ENCODE data around the gene LENG8. TPM values are rescaled to one million over a fixed set of nuclear protein-coding genes. Genes with fewer than 3 reads are reported as not detected.

LENG8 gene
- total and polyA plus RNA-seq, 2 of the 13 experiments (the other 11 are each of a cell fraction or from before 2014, with no cell fraction given): 14.3 to 41.9 TPM

DNA sequence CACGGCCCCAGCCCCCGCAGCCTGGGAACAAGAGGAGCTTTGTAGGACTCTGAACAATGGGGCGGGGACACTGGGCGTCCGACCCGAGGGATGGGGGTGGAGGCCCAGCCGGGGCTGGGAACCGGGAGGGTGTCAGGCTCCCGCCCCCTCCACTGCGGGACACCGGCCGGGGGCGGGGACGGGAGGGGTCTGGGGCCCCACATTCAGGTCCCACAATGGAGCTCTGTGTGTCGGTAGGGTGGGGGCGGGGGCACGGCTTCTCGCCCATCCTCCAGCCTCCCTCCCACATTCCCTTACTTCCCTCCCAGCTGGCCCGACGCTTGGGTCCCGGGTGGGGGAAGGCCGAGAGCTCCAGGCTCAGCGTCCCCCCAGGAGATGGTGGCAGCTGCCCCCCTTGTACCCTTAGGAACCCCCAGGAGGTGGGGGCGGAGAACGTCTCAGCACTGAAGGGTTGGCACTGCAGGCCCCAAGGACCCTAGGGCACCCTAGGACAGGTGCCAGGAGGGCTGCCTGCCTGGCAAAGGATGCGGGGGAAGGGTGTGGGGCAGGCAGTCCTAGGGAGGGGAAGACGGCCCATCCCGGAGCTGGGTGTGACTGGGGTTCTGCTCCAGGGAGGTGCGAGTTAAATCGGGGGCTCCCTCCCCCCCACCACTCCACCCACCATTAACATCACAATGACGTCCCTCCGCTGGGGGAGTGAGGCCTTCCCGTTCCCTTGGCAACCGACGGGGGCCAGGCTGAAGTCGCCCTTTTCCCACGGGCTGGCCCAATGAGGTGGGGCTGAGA is 28.4 kb upstream of the LENG8 start (continued):
- TF ChIP-seq ZNF484 (CRISPR knock-in tag; IDR thresholded peaks at IDR 0.05; ENCODE audit: borderline replicate concordance, low read depth) (no peak), ZC3H4 (CRISPR knock-in tag; IDR thresholded peaks at IDR 0.05; ENCODE audit: borderline replicate concordance) (peak; percentile 69; the same call in 1 of the 2 replicates), ZNF232 (CRISPR knock-in tag; IDR thresholded peaks at IDR 0.05; ENCODE audit: borderline replicate concordance) (no peak), RFX3 (CRISPR knock-in tag; IDR thresholded peaks at IDR 0.05) (peak; percentile 41; the same call in 1 of the 2 replicates), RBAK (CRISPR knock-in tag; IDR thresholded peaks at IDR 0.05) (no peak), DR1 (CRISPR knock-in tag; IDR thresholded peaks at IDR 0.05) (0 out of 2 replicates have a peak, but pooled peaks have one; percentile 20), SMAD1 (CRISPR knock-in tag; IDR thresholded peaks at IDR 0.05; ENCODE audit: borderline replicate concordance, low read depth) (no peak), PCBP2 (optimal IDR thresholded peaks at IDR 0.05; ENCODE audit: low read depth, low read length, poor library complexity, severe bottlenecking) (no peak), PPARG (CRISPR knock-in tag; conservative IDR thresholded peaks at IDR 0.05) (no peak), ZNF337 (CRISPR knock-in tag; IDR thresholded peaks at IDR 0.05; ENCODE audit: borderline replicate concordance, low read depth) (no peak), ZNF788 (CRISPR knock-in tag; IDR thresholded peaks at IDR 0.05; ENCODE audit: borderline replicate concordance) (peak; percentile 69; the same call in 1 of the 2 replicates), ELF1 (CRISPR knock-in tag; IDR thresholded peaks at IDR 0.05) (no peak), ZNF552 (CRISPR knock-in tag; IDR thresholded peaks at IDR 0.05; ENCODE audit: borderline replicate concordance) (peak; percentile 60; the same call in 1 of the 2 replicates), ZNF138 (CRISPR knock-in tag; IDR thresholded peaks at IDR 0.05; ENCODE audit: low read depth) (no peak), ZEB1 (IDR thresholded peaks at IDR 0.05; ENCODE audit: insufficient replicate concordance, low read depth) (no peak), PAWR (CRISPR knock-in tag; IDR thresholded peaks at IDR 0.05; ENCODE audit: borderline replicate concordance) (no peak), SATB2 (CRISPR knock-in tag; IDR thresholded peaks at IDR 0.05) (no peak), ZNF333 (CRISPR knock-in tag; IDR thresholded peaks at IDR 0.05; ENCODE audit: borderline replicate concordance) (no peak)
- TF ChIP-seq, protein P1, sequence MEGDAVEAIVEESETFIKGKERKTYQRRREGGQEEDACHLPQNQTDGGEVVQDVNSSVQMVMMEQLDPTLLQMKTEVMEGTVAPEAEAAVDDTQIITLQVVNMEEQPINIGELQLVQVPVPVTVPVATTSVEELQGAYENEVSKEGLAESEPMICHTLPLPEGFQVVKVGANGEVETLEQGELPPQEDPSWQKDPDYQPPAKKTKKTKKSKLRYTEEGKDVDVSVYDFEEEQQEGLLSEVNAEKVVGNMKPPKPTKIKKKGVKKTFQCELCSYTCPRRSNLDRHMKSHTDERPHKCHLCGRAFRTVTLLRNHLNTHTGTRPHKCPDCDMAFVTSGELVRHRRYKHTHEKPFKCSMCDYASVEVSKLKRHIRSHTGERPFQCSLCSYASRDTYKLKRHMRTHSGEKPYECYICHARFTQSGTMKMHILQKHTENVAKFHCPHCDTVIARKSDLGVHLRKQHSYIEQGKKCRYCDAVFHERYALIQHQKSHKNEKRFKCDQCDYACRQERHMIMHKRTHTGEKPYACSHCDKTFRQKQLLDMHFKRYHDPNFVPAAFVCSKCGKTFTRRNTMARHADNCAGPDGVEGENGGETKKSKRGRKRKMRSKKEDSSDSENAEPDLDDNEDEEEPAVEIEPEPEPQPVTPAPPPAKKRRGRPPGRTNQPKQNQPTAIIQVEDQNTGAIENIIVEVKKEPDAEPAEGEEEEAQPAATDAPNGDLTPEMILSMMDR (CRISPR knock-in tag; IDR thresholded peaks at IDR 0.05): no peak
- TF ChIP-seq, protein P2, sequence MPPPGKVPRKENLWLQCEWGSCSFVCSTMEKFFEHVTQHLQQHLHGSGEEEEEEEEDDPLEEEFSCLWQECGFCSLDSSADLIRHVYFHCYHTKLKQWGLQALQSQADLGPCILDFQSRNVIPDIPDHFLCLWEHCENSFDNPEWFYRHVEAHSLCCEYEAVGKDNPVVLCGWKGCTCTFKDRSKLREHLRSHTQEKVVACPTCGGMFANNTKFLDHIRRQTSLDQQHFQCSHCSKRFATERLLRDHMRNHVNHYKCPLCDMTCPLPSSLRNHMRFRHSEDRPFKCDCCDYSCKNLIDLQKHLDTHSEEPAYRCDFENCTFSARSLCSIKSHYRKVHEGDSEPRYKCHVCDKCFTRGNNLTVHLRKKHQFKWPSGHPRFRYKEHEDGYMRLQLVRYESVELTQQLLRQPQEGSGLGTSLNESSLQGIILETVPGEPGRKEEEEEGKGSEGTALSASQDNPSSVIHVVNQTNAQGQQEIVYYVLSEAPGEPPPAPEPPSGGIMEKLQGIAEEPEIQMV (CRISPR knock-in tag; IDR thresholded peaks at IDR 0.05; ENCODE audit: low read depth): no peak; the same call in 1 of the 2 replicates

All from HepG2 (cell line).